HFFc6 (cell line): ENCODE measurements around the gene MIPEP. TPM values are rescaled to one million over a fixed set of nuclear protein-coding genes. Genes with fewer than 3 reads are reported as not detected.

Experiments
- DNase-seq: peaks from one replicate; pipeline ENCODE4 v3.0.0-alpha.2; 2018
- H3K27ac Mint-ChIP-seq: 2 replicates; pipeline ENCODE4 v1.8.0; 2020; ENCODE audit warnings: mild to moderate bottlenecking, mixed read lengths
- H3K27me3 Mint-ChIP-seq: 2 replicates; pipeline ENCODE4 v1.8.0; 2021; ENCODE audit warnings: mild to moderate bottlenecking, moderate library complexity, mixed read lengths; ENCODE audit not compliant: insufficient read depth
- H3K36me3 Mint-ChIP-seq: 2 replicates; pipeline ENCODE4 v1.8.0; 2021; ENCODE audit warnings: low read depth, mixed read lengths
- H3K4me1 Mint-ChIP-seq: 2 replicates; pipeline ENCODE4 v1.8.0; 2020; ENCODE audit warnings: low read depth, mixed read lengths
- H3K4me3 Mint-ChIP-seq: 2 replicates; pipeline ENCODE4 v1.8.0; 2020; ENCODE audit warnings: mild to moderate bottlenecking, moderate library complexity, mixed read lengths
- H3K9me3 Mint-ChIP-seq: 2 replicates; pipeline ENCODE4 v1.8.0; 2020; ENCODE audit warnings: mild to moderate bottlenecking, mixed read lengths
- CTCF ChIP-seq: fragments of 200-600 bp; sonication (generic); IDR thresholded peaks from 2 replicates; pipeline ENCODE4 v1.5.0; 2021; ENCODE audit warnings: antibody characterized with exemption, mild to moderate bottlenecking
- total RNA-seq, 6 experiments: library from RNA; stranded (reverse); fragmentation: NEBNext Ultra II Directional; extraction: Animal tissue kit (Norgen Biotek cat#: 25700); gene quantifications; 2 replicates in 1 of 6; 3 replicates in 5 of 6; pipeline ENCODE4 v1.2.3, GENCODE V29; 2021

Gene MIPEP
- total RNA-seq, 6 experiments from 2014 or later, result 11.3 to 15.6 (median 13.1) TPM

- Mint-ChIP-seq H3K27ac (no peak overlapping the region), H3K4me3 (no peak overlapping the region), H3K27me3 (no peaks in the 10 kb centered on the region), H3K36me3 (no peaks in the 10 kb centered on the region), H3K4me1 (peaks cover 20% of the 10 kb centered on the region), H3K9me3 (no peaks in the 10 kb centered on the region)
- no peak for DNase-seq
- no peak for TF ChIP-seq CTCF
These were observed 149.2 kb downstream of the MIPEP start for GRCh38 chr13:23740002-23740401.

GRCh38 chr13:23739596-23739995 is 149.6 kb downstream of the MIPEP start:
- H3K36me3 Mint-ChIP-seq, result no peaks in the 10 kb centered on the region
- no peak overlapping the region for H3K4me3 Mint-ChIP-seq
- H3K9me3 Mint-ChIP-seq, result no peaks in the 10 kb centered on the region
- no peaks in the 10 kb centered on the region for H3K27me3 Mint-ChIP-seq
- H3K27ac Mint-ChIP-seq, result no peak overlapping the region
- TF ChIP-seq CTCF, result no peak
- peaks cover 16% of the 10 kb centered on the region for H3K4me1 Mint-ChIP-seq
- no peak for DNase-seq

- TF ChIP-seq CTCF, result no peak
- H3K9me3 Mint-ChIP-seq, result no peaks in the 10 kb centered on the region
- H3K4me3 Mint-ChIP-seq, result no peak overlapping the region
- no peaks in the 10 kb centered on the region; the same call in 1 of the 2 replicates for H3K27me3 Mint-ChIP-seq
- no peaks in the 10 kb centered on the region for H3K4me1 Mint-ChIP-seq
- DNase-seq, result no peak
- H3K27ac Mint-ChIP-seq, result no peak overlapping the region
- H3K36me3 Mint-ChIP-seq, result no peaks in the 10 kb centered on the region; the same call in 1 of the 2 replicates
These were observed 152.7 kb downstream of the MIPEP start for GRCh38 chr13:23736541-23736940.

- no peak for DNase-seq
- no peaks in the 10 kb centered on the region; the same call in 1 of the 2 replicates for H3K36me3 Mint-ChIP-seq
- no peak for TF ChIP-seq CTCF
- H3K27ac Mint-ChIP-seq, result no peak overlapping the region
- no peaks in the 10 kb centered on the region; the same call in 1 of the 2 replicates for H3K27me3 Mint-ChIP-seq
- no peaks in the 10 kb centered on the region for H3K4me1 Mint-ChIP-seq
- H3K9me3 Mint-ChIP-seq, result no peaks in the 10 kb centered on the region
- H3K4me3 Mint-ChIP-seq, result no peak overlapping the region
These were observed 153.9 kb downstream of the MIPEP start for GRCh38 chr13:23735329-23735728.

- Mint-ChIP-seq H3K36me3 (no peaks in the 10 kb centered on the region; the same call in 1 of the 2 replicates), H3K27me3 (no peaks in the 10 kb centered on the region; the same call in 1 of the 2 replicates), H3K4me1 (no peaks in the 10 kb centered on the region), H3K4me3 (no peak overlapping the region), H3K27ac (no peak overlapping the region), H3K9me3 (no peaks in the 10 kb centered on the region)
- no peak for TF ChIP-seq CTCF
- DNase-seq, result no peak
These were observed 157.5 kb downstream of the MIPEP start for GRCh38 chr13:23731709-23732108.

- Mint-ChIP-seq H3K27ac (no peak overlapping the region), H3K4me3 (no peak overlapping the region), H3K36me3 (no peaks in the 10 kb centered on the region; the same call in 1 of the 2 replicates), H3K9me3 (no peaks in the 10 kb centered on the region), H3K27me3 (no peaks in the 10 kb centered on the region; the same call in 1 of the 2 replicates), H3K4me1 (peaks cover 2% of the 10 kb centered on the region)
- no peak for TF ChIP-seq CTCF
- DNase-seq, result no peak
These were observed 158.9 kb downstream of the MIPEP start for GRCh38 chr13:23730251-23730650.
